ENCODE results near the gene SPOUT1. TPM values are rescaled to one million over a fixed set of nuclear protein-coding genes. Genes with fewer than 3 reads are reported as not detected.

The SPOUT1 gene
- total RNA-seq, 2 experiments from 2014 or later, result 85.9 to 91.2 TPM

DNA sequence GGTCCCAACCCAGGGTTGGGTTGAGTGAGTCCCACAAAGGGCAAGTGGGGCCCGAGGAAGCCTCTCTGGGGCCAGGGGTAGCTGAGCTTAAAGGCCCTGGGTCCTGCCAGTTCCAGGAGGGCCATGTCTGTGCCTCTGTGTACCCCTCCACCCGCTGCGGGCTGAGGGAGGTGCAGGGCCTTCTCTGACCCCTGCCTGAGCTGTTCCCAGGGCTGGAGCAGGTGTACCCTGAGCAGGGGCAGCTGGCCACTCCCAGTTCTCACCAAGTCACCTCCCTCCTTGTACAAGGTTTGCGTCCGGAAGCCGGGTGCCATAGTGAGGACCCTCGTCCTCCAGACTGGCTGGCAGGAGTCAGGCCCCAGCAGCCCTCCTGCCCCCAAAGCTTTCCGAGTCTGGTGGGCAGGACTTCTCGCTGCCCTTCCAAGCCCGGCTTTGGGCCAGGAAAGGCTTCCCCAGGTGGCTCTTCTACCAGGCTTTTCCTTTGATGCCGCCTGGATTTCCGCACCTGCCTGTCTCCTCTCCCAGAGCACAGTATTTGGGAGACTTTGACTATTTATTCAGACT is 20.5 kb downstream of the SPOUT1 start:
- POLR2A ChIA-PET, result interaction anchor here (0.7 to 1.3 kb wide), 2 partner anchors 15 to 85 kb away, joined by 3 read pairs; partner anchors contain the start of gene ZDHHC12
- no peak overlapping the region for H3K27ac Mint-ChIP-seq

DNA sequence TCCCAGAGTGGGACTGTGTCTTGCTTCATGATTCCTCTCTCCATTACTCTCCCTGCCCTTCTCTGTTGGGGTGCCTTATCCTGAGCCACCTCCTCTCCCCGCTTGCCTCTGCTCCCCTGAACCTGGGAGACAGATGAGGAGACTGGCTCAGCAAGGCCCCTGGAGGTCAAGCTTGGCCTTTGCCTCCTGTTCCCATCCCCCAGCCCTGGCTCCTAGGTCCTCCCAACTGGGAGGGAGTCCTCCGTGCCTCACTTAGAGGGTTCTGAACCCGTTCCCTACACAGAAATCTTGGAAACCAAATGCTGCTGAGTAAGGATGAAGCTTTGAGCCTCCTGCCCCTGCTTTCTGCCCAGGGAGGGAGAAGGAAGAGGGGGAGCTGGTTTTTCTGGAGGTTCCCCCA is 21.1 kb downstream of the SPOUT1 start:
- ChIA-PET POLR2A (interaction anchor here (0.7 to 1.3 kb wide), 3 partner anchors 11 to 84 kb away, joined by 3 read pairs; partner anchors contain the start of gene ZDHHC12), CTCF (interaction anchor here (1.2 to 4.1 kb wide), 2 partner anchors 10 to 119 kb away, joined by 3 to 26 read pairs; partner anchors contain the start of gene ENDOG)
- Mint-ChIP-seq H3K4me1 (ENCODE audit: low read depth) (no peaks in the 10 kb centered on the region), H3K36me3 (ENCODE audit: low read depth) (peaks cover 9% of the 10 kb centered on the region), H3K9me3 (no peaks in the 10 kb centered on the region), H3K27me3 (no peaks in the 10 kb centered on the region), H3K27ac (peak overlapping the region; percentile 13), H3K4me3 (no peak overlapping the region)
- ATAC-seq (no peak), DNase-seq (no peak)
- TF ChIP-seq, protein P1, sequence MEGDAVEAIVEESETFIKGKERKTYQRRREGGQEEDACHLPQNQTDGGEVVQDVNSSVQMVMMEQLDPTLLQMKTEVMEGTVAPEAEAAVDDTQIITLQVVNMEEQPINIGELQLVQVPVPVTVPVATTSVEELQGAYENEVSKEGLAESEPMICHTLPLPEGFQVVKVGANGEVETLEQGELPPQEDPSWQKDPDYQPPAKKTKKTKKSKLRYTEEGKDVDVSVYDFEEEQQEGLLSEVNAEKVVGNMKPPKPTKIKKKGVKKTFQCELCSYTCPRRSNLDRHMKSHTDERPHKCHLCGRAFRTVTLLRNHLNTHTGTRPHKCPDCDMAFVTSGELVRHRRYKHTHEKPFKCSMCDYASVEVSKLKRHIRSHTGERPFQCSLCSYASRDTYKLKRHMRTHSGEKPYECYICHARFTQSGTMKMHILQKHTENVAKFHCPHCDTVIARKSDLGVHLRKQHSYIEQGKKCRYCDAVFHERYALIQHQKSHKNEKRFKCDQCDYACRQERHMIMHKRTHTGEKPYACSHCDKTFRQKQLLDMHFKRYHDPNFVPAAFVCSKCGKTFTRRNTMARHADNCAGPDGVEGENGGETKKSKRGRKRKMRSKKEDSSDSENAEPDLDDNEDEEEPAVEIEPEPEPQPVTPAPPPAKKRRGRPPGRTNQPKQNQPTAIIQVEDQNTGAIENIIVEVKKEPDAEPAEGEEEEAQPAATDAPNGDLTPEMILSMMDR (IDR thresholded peaks at IDR 0.05), result no peak
- intact Hi-C loops (cut with micrococcal nuclease), result no loop called here

More for the DNA sequence above, 20.5 kb downstream of the SPOUT1 start:
- no peaks in the 10 kb centered on the region for H3K4me1 Mint-ChIP-seq (ENCODE audit: low read depth)
- H3K4me3 Mint-ChIP-seq, result no peak overlapping the region
- no peaks in the 10 kb centered on the region for H3K9me3 Mint-ChIP-seq
- TF ChIP-seq, protein P1 (IDR thresholded peaks at IDR 0.05), result no peak
- DNase-seq (no peak), ATAC-seq (no peak)
- H3K27me3 Mint-ChIP-seq, result no peaks in the 10 kb centered on the region
- intact Hi-C loops (cut with micrococcal nuclease), result no loop called here
- CTCF ChIA-PET, result interaction anchor here (4.1 kb wide), 1 partner anchor 9 kb away, joined by 26 read pairs; the partner anchor contains the start of gene ENDOG
- H3K36me3 Mint-ChIP-seq (ENCODE audit: low read depth), result peaks cover 8% of the 10 kb centered on the region

DNA sequence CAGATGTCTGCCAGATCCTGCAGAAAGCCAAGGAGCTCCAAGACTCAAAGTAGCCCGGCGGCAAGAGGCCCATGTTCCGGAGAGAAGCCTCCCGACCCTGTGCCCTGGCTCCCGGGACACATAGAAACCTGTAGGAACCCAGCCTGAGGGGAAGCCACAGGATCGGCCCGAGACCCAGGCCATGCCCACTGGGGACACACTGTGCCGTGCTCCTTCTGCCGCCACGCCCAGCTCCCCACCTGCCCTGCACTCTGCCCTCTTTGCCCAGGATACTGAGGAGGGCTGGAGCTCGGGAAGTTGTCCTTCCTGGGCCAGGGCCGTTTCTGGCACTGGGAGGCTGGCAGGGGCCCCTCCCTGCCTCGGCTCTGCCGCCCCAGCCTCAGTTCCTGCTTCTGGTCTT is 21.8 kb downstream of the SPOUT1 start:
- ATAC-seq, result no peak
- intact Hi-C loops (cut with micrococcal nuclease), result no loop called here
- Mint-ChIP-seq H3K27me3 (no peaks in the 10 kb centered on the region), H3K9me3 (no peaks in the 10 kb centered on the region), H3K36me3 (ENCODE audit: low read depth) (peaks cover 13% of the 10 kb centered on the region), H3K4me3 (no peak overlapping the region), H3K27ac (no peak overlapping the region), H3K4me1 (ENCODE audit: low read depth) (no peaks in the 10 kb centered on the region)
- DNase-seq, result no peak
- POLR2A ChIA-PET, result interaction anchor here (0.8 kb wide), 1 partner anchor 11 kb away, joined by 3 read pairs; no protein-coding TSS in a partner anchor
- CTCF ChIA-PET, result interaction anchor here (0.7 to 4.1 kb wide), 3 partner anchors 10 to 120 kb away, joined by 3 to 26 read pairs (median 3); partner anchors contain the start of genes ENDOG and PKN3
- TF ChIP-seq, protein P1 (IDR thresholded peaks at IDR 0.05), result no peak

DNA sequence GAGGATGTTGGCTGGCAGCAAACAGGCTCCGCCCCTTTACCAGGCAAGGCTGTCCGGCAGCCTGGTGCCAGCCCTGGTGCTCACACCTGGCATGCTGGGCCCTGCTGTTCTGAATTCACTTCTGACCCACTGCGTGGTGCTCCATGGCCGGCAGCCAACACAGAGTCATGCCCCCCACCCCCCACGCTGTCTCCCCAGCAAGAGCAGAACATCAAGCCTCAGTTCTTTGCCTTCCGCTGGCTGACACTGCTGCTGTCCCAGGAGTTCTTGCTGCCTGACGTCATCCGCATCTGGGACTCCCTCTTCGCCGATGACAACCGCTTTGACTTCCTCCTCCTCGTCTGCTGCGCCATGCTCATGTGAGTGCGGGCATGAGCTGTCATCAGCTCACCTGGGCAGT is 23.9 kb downstream of the SPOUT1 start:
- ChIA-PET POLR2A (no interaction called here), CTCF (no interaction called here)
- ATAC-seq (no peak), DNase-seq (no peak)
- no peak overlapping the region for H3K4me3 Mint-ChIP-seq
- no peaks in the 10 kb centered on the region for H3K9me3 Mint-ChIP-seq
- H3K4me1 Mint-ChIP-seq (ENCODE audit: low read depth), result no peaks in the 10 kb centered on the region
- TF ChIP-seq, protein P1 (IDR thresholded peaks at IDR 0.05), result no peak
- H3K27me3 Mint-ChIP-seq, result no peaks in the 10 kb centered on the region
- H3K36me3 Mint-ChIP-seq (ENCODE audit: low read depth), result peaks cover 13% of the 10 kb centered on the region
- no peak overlapping the region for H3K27ac Mint-ChIP-seq
- intact Hi-C loops (cut with micrococcal nuclease), result no loop called here

DNA sequence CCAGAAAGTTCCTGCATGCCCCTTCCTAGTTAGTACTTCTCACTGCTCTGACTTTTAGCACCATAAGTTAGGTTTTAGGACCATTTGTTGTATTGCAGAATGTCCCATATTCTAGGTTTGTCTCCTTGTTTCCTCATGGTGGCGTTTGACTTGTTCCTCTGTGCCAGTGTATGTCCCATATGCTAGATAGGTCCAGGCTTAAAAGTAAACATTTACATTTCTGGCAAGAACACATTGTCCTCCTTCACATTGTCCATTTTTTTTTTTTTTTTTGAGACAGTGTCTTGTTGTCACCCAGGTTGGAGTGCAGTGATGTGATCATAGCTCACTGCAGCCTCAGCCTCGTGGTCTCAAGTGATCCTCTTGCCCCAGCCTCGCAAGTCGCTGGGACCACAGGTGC is 27.1 kb downstream of the SPOUT1 start:
- ChIA-PET POLR2A (interaction anchor here (0.6 kb wide), 1 partner anchor 40 kb away, joined by 3 read pairs; no protein-coding TSS in a partner anchor), CTCF (interaction anchor here (0.7 to 1.7 kb wide), 2 partner anchors 14 to 16 kb away, joined by 3 to 8 read pairs; partner anchors contain the start of gene ENDOG)
- H3K4me1 Mint-ChIP-seq (ENCODE audit: low read depth), result no peaks in the 10 kb centered on the region
- H3K27me3 Mint-ChIP-seq, result no peaks in the 10 kb centered on the region
- ATAC-seq (no peak), DNase-seq (no peak)
- no peak overlapping the region for H3K27ac Mint-ChIP-seq
- TF ChIP-seq, protein P1 (IDR thresholded peaks at IDR 0.05), result no peak
- intact Hi-C loops (cut with micrococcal nuclease), result no loop called here
- no peak overlapping the region for H3K4me3 Mint-ChIP-seq
- no peaks in the 10 kb centered on the region for H3K9me3 Mint-ChIP-seq
- H3K36me3 Mint-ChIP-seq (ENCODE audit: low read depth), result peaks cover 12% of the 10 kb centered on the region

All from activated CD8-positive, alpha-beta T cell treated with anti-CD3 and anti-CD28 coated beads for 36 hours (primary cell).